Suprapubic skin (tissue), 3 donors: Measurements from ENCODE around the gene ROBO2.

Experiments used
- POLR2AphosphoS5 ChIP-seq, 3 donors: sonication (generic); formaldehyde crosslinking; IDR thresholded peaks; one replicate each; pipeline ENCODE4 v1.6.1; 2017; ENCODE audit warnings: antibody characterized with exemption in 3 of 3
- TF ChIP-seq, protein P1 (sequence below), 2 donors: fragments of 200-600 bp in 1 of 2; fragments of 450-650 bp in 1 of 2; sonication (generic) in 1 of 2; IDR thresholded peaks; one replicate each; pipeline ENCODE4 v1.5.1; 2016 to 2019; ENCODE audit warnings: antibody characterized with exemption in 2 of 2, mild to moderate bottlenecking in 1 of 2, moderate library complexity in 1 of 2

DNA sequence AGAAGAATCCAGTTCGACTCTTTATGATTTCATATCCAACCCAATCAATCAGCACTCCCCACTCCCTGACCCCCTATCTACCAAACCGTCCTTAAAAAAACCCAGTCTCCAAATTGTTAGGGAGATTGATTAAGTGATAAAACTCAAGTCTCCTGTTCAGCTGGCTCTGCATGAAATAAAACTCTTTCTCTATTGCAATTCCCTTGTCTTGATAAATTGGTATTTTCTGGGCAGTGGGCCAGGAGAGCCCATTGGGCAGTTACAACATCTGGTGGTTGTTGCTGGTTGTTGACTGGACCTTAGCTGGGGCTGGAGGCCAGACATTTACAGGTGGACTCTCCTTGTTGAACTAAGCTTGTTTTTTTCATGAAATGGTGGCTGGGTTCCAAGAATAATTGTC lies 642.3 kb downstream of the ROBO2 start:
- TF ChIP-seq, protein P1, sequence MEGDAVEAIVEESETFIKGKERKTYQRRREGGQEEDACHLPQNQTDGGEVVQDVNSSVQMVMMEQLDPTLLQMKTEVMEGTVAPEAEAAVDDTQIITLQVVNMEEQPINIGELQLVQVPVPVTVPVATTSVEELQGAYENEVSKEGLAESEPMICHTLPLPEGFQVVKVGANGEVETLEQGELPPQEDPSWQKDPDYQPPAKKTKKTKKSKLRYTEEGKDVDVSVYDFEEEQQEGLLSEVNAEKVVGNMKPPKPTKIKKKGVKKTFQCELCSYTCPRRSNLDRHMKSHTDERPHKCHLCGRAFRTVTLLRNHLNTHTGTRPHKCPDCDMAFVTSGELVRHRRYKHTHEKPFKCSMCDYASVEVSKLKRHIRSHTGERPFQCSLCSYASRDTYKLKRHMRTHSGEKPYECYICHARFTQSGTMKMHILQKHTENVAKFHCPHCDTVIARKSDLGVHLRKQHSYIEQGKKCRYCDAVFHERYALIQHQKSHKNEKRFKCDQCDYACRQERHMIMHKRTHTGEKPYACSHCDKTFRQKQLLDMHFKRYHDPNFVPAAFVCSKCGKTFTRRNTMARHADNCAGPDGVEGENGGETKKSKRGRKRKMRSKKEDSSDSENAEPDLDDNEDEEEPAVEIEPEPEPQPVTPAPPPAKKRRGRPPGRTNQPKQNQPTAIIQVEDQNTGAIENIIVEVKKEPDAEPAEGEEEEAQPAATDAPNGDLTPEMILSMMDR (IDR thresholded peaks at IDR 0.05) = no peak
- TF ChIP-seq POLR2AphosphoS5 (IDR thresholded peaks at IDR 0.05) = no peak
